GM18951 (cell line): ENCODE results near the gene KTI12.
"Not testable (repeated sequence)": the region's sequence is repeated elsewhere in the genome, so short reads cannot be mapped to it uniquely, and the experiment has no call there.

Experiments used
- POLR2A ChIP-seq: IDR thresholded peaks from 4 replicates; pipeline ENCODE4 v1.6.1; 2011; ENCODE audit warnings: mild to moderate bottlenecking; ENCODE audit not compliant: insufficient read length, insufficient read depth; ENCODE audit errors: extremely low read depth
- in situ Hi-C: fragments of 300-500 bp; cut with MboI; formaldehyde crosslinking; loops from one replicate; pipeline ENCODE4 v1.12.0; 2022; ENCODE audit warnings: low sequenced_read_pairs, mixed read lengths, inconsistent platforms; ENCODE audit not compliant: unreplicated experiment

Gene KTI12

DNA sequence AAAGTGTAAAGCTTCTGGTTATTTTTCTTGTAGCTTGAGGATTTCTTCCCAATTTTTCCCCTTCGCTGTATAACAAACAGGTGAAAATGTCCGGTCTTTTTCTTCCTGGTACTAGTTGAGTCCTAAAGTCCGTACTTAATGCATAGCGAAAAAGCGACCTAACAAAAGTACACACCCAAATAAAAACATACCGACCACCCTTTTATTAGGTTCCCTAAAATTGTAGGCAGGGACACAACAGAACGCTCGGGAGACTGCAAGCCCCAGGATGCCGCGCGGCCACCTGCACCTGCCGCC, 22.2 kb upstream of the KTI12 start:
- no peak for TF ChIP-seq POLR2A
- in situ Hi-C loops = no loop called here

GRCh38 chr1:52055066-52055865, 21.7 kb upstream of the KTI12 start, which contains the start of gene TXNDC12:
Gene TXNDC12, minus strand, starts transcription at chr1:52055191. Its CDS starts 95 bp downstream, at chr1:52055096.
- peak; percentile 87 for TF ChIP-seq POLR2A

GRCh38 chr1:52054496-52055065, 21.0 kb upstream of the KTI12 start:
- TF ChIP-seq POLR2A = no peak
- in situ Hi-C loops = no loop called here

More at GRCh38 chr1:52055066-52055865, 21.7 kb upstream of the KTI12 start, which contains the start of gene TXNDC12:
- in situ Hi-C loops = no loop called here

GRCh38 chr1:52053862-52054261, 20.3 kb upstream of the KTI12 start:
- in situ Hi-C loops = no loop called here
- no peak for TF ChIP-seq POLR2A

- in situ Hi-C loops = not testable (repeated sequence)
Observed at GRCh38 chr1:52049337-52049736, 15.7 kb upstream of the KTI12 start.

- in situ Hi-C loops = not testable (repeated sequence)
Observed at GRCh38 chr1:52045666-52046195, 12.1 kb upstream of the KTI12 start.

- in situ Hi-C loops = no loop called here
- no peak for TF ChIP-seq POLR2A
Observed at GRCh38 chr1:52045236-52045635, 11.6 kb upstream of the KTI12 start.

DNA sequence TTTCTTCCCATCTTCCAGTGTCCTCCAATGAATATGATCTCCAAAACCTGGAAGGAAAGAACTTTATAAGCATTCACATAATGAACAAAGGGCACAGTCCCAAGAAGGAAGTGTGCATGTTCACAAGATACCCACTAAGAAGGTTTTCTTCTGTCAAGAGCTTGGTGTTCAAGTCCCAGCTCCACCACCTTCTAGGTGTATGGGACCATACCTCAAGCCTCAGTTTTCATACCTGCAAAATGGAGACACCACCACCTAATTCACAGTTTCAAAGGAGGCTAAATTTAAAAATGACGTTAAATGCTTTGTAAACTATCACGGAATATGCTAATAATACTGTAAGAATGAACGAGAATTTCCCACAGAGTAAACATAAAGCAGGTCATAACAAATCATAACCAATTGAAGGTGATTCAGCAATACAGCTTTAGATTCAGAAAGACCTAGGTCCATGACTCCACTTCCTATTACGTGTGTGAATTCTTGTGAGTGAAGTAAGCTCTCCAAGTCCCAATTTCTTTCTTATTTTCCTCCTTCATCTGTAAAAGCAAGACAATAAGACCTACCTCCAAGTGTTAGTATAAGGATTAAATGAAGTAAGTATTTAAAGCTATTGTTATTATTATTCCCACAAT, 8.1 kb upstream of the KTI12 start:
- in situ Hi-C loops = no loop called here
- no peak for TF ChIP-seq POLR2A

DNA sequence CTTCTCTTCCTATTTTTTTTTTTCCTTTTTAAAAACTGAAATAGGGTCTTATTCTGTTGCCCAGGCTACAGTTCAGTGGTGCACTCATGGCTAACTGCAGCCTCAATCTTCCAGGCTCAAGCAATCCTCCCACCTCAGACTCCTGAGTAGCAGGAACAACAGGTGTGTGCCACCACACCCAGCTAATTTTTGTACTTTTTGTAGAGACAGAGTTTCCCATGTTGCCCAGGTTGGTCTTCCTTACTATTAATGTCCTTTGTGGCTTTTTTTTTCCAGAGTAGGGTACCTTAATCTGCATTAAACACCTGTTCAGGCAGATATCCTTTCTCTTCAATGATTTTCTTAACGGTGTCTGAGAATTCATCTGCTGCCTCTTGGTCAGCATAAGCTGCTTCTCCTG, 4.3 kb upstream of the KTI12 start:
- in situ Hi-C loops = no loop called here
- TF ChIP-seq POLR2A = no peak

DNA sequence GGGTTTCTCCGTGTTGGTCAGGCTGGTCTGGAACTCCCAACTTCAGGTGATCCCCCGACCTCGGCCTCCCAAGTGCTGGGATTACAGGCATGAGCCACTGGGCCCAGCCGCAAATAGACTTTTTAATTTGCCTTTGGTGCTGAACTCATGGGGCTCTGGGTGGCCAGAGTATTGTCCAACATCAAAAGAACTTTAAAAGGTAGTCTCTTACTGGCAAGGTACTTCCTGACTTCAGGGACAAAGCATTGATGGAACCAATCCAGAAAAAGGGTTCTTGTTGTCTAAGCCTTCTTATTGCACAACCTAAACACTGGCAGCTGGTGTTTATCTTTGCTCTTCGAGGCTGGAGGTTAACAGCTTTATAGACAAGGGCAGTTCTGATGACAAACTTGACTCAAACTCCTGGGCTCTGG, 3.8 kb upstream of the KTI12 start:
- no peak for TF ChIP-seq POLR2A
- in situ Hi-C loops = no loop called here

DNA sequence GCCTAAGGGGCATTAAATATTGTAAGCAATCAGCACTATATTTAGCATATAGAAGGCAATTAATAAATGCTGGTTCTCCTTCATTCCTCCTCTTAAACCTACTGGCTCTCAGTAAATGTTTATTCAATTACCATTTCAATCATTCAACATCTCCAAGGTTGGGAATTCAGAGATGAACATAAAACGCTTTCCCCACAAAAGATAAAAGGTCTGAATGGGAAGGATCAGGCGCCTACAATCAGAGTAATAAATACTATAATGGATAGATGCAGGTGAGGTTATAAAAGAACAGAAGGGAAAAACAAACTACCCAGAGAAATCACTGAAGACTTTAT, 407 bp upstream of the KTI12 start:
- in situ Hi-C loops = no loop called here
- TF ChIP-seq POLR2A = no peak

GRCh38 chr1:52032785-52033131, 852 bp downstream of the KTI12 start:
- in situ Hi-C loops = no loop called here
- TF ChIP-seq POLR2A = no peak

DNA sequence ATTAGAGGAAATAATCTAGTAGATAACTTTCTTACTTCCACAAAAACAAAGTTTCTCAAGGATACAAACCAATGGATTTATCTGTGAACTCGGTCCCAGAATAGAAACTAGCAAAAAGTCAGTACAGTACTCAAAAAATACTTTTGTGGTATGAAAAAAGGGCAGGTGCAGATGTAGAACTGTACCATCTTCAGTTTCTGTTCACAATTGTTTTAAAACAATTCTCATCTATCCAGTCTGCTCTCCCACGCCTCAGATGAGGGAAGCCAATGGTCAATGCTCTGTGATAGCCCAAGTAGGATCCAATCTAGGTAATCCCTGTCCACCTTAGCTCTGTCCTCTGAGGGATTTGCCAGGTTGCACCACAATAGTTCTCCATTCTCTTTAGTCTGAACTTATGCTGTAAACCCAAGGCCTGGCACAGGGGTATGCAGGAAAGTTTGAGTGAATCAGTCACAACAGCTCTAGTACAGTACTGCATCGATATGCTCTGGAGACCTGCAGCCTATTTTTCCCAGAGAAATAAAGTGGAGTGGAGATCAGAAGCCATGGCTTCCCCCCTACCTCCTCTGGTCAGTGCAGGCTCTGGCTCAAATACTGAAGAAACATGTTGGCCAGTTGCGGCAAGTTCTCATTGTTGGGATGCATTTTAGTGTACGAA, 1.4 kb downstream of the KTI12 start:
- TF ChIP-seq POLR2A = no peak
- in situ Hi-C loops = no loop called here

DNA sequence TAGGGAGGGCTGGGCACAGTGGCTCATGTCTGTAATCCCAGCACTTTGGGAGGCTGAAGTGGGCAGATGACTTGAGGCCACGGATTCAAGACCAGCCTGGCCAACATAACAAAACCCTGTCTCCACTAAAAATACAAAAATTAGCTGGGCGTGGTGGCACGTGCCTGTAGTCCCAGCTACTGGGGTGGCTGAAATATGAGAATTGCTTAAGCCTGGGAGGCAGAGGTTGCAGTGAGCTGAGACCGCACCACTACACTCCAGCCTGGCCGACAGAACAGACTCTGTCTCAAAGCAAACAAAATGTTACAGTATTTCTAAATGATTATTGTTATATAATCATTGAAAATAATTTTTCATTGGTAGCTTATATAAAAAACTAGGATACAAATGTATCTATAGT, 4.8 kb downstream of the KTI12 start:
- in situ Hi-C loops = not testable (repeated sequence)
